Measurements from ENCODE around the gene PMP22. TPM values are rescaled to one million over a fixed set of nuclear protein-coding genes. Genes with fewer than 3 reads are reported as not detected.

The PMP22 gene
- total and polyA plus RNA-seq, 2 of the 13 experiments (the other 11 are each of a cell fraction or from before 2014, with no cell fraction given) = 5.7 to 6.2 TPM

GRCh38 chr17:15260376-15261257 lies 4.5 kb downstream of the PMP22 start (continued):
- TF ChIP-seq MLXIP (CRISPR knock-in tag; IDR thresholded peaks at IDR 0.05; ENCODE audit: borderline replicate concordance) = no peak
- no peak for TF ChIP-seq ZZZ3 (CRISPR knock-in tag; IDR thresholded peaks at IDR 0.05; ENCODE audit: borderline replicate concordance)
- TF ChIP-seq ZNF766 (CRISPR knock-in tag; IDR thresholded peaks at IDR 0.05; ENCODE audit: borderline replicate concordance) = no peak
- no peak for TF ChIP-seq ZNF280B (CRISPR knock-in tag; IDR thresholded peaks at IDR 0.05; ENCODE audit: borderline replicate concordance)
- no peak for TF ChIP-seq MAFK (conservative IDR thresholded peaks at IDR 0.05 in 1 of 2, IDR thresholded peaks at IDR 0.05 in 1 of 2; ENCODE audit: low read length in 2 of 2)
- TF ChIP-seq TSC22D2 (CRISPR knock-in tag; IDR thresholded peaks at IDR 0.05; ENCODE audit: borderline replicate concordance) = no peak
- 0 out of 2 replicates have a peak, but pooled peaks have one; percentile 30 for TF ChIP-seq CBFB (CRISPR knock-in tag; IDR thresholded peaks at IDR 0.05)
- no peak for TF ChIP-seq ZNF576 (CRISPR knock-in tag; IDR thresholded peaks at IDR 0.05)
- peak; percentile 16; the same call in 1 of the 2 replicates for TF ChIP-seq FOXO1 (CRISPR knock-in tag; IDR thresholded peaks at IDR 0.05)
- TF ChIP-seq KAT7 (CRISPR knock-in tag; IDR thresholded peaks at IDR 0.05; ENCODE audit: borderline replicate concordance) = no peak
- peak; percentile 45; the same call in 1 of the 2 replicates for TF ChIP-seq POLR2G (IDR thresholded peaks at IDR 0.05; ENCODE audit: low read depth, low read length)
- TF ChIP-seq BRD4 (CRISPR knock-in tag; IDR thresholded peaks at IDR 0.05) = no peak
- TF ChIP-seq ZNF431 (CRISPR knock-in tag; IDR thresholded peaks at IDR 0.05; ENCODE audit: borderline replicate concordance, low read depth) = no peak
- peak; percentile 77; the same call in 1 of the 2 replicates for TF ChIP-seq CSRNP1 (CRISPR knock-in tag; IDR thresholded peaks at IDR 0.05)
- no peak for TF ChIP-seq HOXD1 (CRISPR knock-in tag; IDR thresholded peaks at IDR 0.05)
- TF ChIP-seq KLF11 (CRISPR knock-in tag; IDR thresholded peaks at IDR 0.05) = no peak
- no peak for TF ChIP-seq ZNF12 (CRISPR knock-in tag; IDR thresholded peaks at IDR 0.05)
- no peak for TF ChIP-seq NFYC (CRISPR knock-in tag; IDR thresholded peaks at IDR 0.05)
- TF ChIP-seq GPBP1L1 (CRISPR knock-in tag; IDR thresholded peaks at IDR 0.05) = no peak
- TF ChIP-seq PHF21A (CRISPR knock-in tag; IDR thresholded peaks at IDR 0.05) = peak; percentile 42

Measured in HepG2 (cell line).